ENCODE measurements around the gene MYO18B.

Gene MYO18B

GRCh38 chr22:26066534-26066933 is 324.5 kb downstream of the MYO18B start:
- DNase-seq (ENCODE audit: insufficient read length, low spot score) (no peak), FAIRE-seq (no peak)
- TF ChIP-seq POLR2AphosphoS5 (IDR thresholded peaks at IDR 0.05; ENCODE audit: low read depth, low read length): no peak
- TF ChIP-seq TAF1 (IDR thresholded peaks at IDR 0.05; ENCODE audit: low read depth, low read length): no peak
- no peak for TF ChIP-seq PAX5 (IDR thresholded peaks at IDR 0.05; ENCODE audit: insufficient read depth, low read length, severe bottlenecking)

GRCh38 chr22:26068571-26068970 is 326.6 kb downstream of the MYO18B start:
- TF ChIP-seq POLR2AphosphoS5 (IDR thresholded peaks at IDR 0.05; ENCODE audit: low read depth, low read length) (no peak), POLR2A (IDR thresholded peaks at IDR 0.05; ENCODE audit: low read depth, low read length) (no peak)
- no peak for FAIRE-seq

GRCh38 chr22:26072621-26073020 is 330.6 kb downstream of the MYO18B start:
- DNase-seq (ENCODE audit: insufficient read length, low spot score) (no peak), FAIRE-seq (no peak)
- TF ChIP-seq POU2F2 (IDR thresholded peaks at IDR 0.05; ENCODE audit: low read depth, low read length) (no peak), TAF1 (IDR thresholded peaks at IDR 0.05; ENCODE audit: low read depth, low read length) (no peak), POLR2A (IDR thresholded peaks at IDR 0.05; ENCODE audit: low read depth, low read length) (no peak), PAX5 (IDR thresholded peaks at IDR 0.05; ENCODE audit: insufficient read depth, low read length, severe bottlenecking) (no peak), POLR2AphosphoS5 (IDR thresholded peaks at IDR 0.05; ENCODE audit: low read depth, low read length) (no peak), SPI1 (IDR thresholded peaks at IDR 0.05; ENCODE audit: low read depth, low read length) (no peak)

More at GRCh38 chr22:26068571-26068970, 326.6 kb downstream of the MYO18B start:
- DNase-seq (ENCODE audit: insufficient read length, low spot score): no peak

DNA sequence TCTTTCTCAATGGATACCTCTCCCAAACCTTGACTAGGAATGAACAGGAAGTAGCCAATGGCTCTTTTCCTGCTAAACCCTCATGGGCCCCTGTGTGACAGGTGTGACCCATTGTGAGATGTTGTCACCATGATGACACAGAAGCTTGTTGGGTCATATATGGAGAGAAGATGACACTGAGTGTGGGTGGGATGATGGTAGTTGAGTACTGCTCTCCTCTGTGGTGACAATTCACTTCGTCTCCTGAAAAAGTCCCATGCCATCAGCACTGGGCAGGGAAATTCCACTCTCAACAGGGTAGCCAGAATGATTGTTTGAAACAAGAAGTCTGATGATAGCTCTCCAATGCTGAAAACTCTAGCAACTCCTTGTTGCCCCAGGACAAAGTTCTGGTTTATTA is 333.3 kb downstream of the MYO18B start:
- DNase-seq (ENCODE audit: insufficient read length, low spot score) (no peak), FAIRE-seq (no peak)
- TF ChIP-seq POU2F2 (IDR thresholded peaks at IDR 0.05; ENCODE audit: low read depth, low read length) (no peak), TAF1 (IDR thresholded peaks at IDR 0.05; ENCODE audit: low read depth, low read length) (no peak), POLR2AphosphoS5 (IDR thresholded peaks at IDR 0.05; ENCODE audit: low read depth, low read length) (no peak), PAX5 (IDR thresholded peaks at IDR 0.05; ENCODE audit: insufficient read depth, low read length, severe bottlenecking) (no peak), POLR2A (IDR thresholded peaks at IDR 0.05; ENCODE audit: low read depth, low read length) (no peak), SPI1 (IDR thresholded peaks at IDR 0.05; ENCODE audit: low read depth, low read length) (no peak)

DNA sequence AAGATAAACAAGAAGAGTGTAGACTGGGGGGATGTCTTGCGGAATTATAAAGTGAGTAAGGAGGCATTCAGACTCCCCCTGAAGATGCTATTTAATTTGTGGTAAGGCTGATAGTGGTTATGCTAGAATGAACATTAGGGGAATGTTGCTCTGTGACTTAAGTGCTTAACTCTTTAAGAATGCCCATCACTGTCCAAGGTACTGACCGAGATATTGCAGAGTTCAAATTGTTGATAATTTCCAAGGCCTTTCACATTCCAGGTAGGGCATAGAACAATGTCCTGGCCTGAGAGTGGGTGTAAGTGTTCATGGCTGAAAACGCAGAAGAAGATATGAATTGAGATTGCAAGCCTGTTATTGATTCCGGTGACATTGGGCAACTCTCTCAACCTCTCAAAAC is 337.0 kb downstream of the MYO18B start:
- no peak for FAIRE-seq
- no peak for DNase-seq (ENCODE audit: insufficient read length, low spot score)
- TF ChIP-seq PAX5 (IDR thresholded peaks at IDR 0.05; ENCODE audit: insufficient read depth, low read length, severe bottlenecking) (no peak), POLR2A (IDR thresholded peaks at IDR 0.05; ENCODE audit: low read depth, low read length) (no peak), SPI1 (IDR thresholded peaks at IDR 0.05; ENCODE audit: low read depth, low read length) (no peak), TAF1 (IDR thresholded peaks at IDR 0.05; ENCODE audit: low read depth, low read length) (no peak), POU2F2 (IDR thresholded peaks at IDR 0.05; ENCODE audit: low read depth, low read length) (no peak), POLR2AphosphoS5 (IDR thresholded peaks at IDR 0.05; ENCODE audit: low read depth, low read length) (no peak)
